Measurements from ENCODE around the gene CDC14A.
A peak's percentile ranks its signal among the peaks of the same experiment; 100 is the strongest.
"Not testable (repeated sequence)": the region's sequence is repeated elsewhere in the genome, so short reads cannot be mapped to it uniquely, and the experiment has no call there.

The CDC14A gene

DNA sequence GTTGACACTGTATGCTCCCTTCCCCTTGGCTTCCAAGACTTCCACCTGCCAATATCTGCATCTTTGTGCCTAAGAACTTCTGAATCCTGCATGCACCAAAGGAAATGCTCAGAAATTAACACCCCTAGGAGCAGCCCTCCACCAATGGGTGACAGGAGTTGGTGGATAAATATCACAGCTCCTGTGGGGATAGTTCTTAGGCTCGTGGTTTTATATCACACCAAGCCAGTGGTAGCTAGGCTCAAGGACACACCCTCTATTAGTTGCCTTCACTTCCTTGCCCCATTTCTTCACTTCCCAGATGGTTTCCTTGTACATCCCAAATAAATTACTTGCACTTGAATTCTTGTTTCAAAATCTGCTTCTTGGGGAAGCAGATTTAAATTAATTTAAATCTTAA is 16.9 kb upstream of the CDC14A start:
- no peak for DNase-seq

DNA sequence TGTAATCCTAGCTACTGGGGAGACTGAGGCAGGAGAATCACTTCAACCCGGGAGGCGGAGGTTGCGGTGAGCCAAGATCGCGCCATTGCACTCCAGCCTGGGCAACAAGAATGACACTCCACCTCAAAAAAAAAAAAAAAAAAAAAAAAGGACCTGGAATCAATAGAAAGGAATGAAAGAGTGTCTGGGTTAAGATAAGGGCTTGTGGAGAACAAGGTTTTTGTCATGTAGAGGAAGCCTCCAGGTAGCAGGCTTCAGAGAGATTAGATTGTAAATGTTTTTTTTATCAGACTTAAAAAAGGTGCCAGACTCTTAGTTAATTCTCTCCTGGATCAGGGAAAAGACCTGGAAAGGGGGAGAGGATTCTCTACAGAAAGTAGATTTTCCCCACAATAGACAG is 14.4 kb upstream of the CDC14A start:
- DNase-seq: not testable (repeated sequence)

DNA sequence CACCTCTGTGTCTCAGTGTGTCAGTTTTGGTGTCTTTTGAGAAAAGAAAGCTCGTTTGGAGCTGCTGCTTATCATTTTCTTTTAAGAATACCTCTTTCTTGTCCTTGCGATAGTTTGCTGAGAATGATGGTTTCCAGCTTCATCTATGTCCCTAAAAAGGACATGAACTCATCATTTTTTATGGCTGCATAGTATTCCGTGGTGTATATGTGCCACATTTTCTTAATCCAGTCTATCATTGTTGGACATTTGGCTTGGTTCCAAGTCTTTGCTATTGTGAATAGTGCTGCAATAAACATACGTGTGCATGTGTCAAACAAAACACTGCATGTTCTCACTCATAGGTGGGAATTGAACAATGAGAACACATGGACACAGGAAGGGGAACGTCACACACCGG is 12.6 kb upstream of the CDC14A start:
- not testable (repeated sequence) for DNase-seq

GRCh38 chr1:100340494-100340893 is 11.8 kb upstream of the CDC14A start:
- DNase-seq: no peak

GRCh38 chr1:100342348-100342747 is 10.0 kb upstream of the CDC14A start:
- DNase-seq: no peak

GRCh38 chr1:100343897-100344296 is 8.4 kb upstream of the CDC14A start:
- DNase-seq: no peak

- DNase-seq: no peak
These were observed 7.5 kb upstream of the CDC14A start for GRCh38 chr1:100344774-100345173.

DNA sequence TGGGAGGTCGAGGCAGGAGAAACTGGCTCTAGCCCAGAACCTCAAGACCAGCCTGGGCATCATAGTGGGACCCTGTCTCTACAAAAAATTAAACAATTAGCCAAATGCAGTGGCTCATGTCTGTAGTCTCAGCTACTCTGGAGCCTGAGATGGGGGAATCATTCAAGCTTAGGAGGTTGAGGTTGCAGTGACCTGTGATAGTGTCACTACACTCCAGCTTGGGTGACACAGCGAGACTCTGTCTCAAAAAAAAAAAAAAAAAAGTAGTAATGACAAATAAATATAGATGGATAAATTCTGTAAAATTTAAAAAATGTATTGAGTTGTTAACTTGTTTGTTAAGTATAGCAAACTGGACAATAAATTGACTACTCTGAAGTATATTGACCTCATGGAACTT is 5.9 kb upstream of the CDC14A start:
- no peak for DNase-seq

GRCh38 chr1:100347009-100347966 is 5.0 kb upstream of the CDC14A start:
- no peak for DNase-seq

- no peak for DNase-seq
These were observed 3.7 kb upstream of the CDC14A start for GRCh38 chr1:100348549-100349144.

GRCh38 chr1:100349246-100349645 is 3.1 kb upstream of the CDC14A start:
- no peak for DNase-seq

- no peak for DNase-seq
These were observed 1.6 kb upstream of the CDC14A start for GRCh38 chr1:100350787-100351094.

DNA sequence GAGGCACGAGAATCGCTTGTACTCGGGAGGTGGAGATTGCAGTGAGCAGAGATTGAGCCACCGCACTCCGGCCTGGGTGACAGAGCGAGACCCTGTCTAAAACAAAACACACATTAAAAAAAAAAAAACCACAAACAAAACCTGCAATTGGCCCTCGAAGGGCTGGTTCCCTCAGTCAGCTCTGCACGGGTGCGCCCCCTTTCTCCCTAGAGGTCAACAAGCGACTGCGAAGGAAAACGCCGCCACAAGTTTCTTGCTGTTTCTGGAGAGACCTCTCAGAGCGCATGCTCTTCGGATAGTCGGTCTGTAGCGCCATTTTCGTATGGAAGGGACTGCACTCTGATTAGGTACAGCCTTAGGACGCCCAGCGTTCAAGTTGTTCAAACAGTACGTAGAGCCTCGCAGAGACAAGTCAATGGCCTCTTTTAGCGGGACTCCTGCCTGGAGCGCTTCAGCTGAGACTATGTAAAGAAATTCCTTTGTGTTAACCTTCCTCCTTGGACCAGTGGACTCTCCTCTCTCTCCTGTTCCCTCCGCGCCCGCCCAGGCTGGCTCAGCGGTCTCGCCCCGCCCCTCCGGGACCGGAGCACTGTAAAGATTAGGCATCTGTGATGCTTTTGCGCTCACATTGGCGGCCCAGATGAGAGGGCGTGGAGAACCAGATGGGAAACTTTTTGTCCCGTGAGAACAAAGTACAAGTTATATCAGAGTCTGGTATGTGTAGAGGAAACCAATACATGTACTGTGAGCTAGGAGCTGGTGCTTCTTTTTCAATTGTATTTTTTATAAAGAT is 1.0 kb upstream of the CDC14A start:
- peak; percentile 93 for DNase-seq

DNA sequence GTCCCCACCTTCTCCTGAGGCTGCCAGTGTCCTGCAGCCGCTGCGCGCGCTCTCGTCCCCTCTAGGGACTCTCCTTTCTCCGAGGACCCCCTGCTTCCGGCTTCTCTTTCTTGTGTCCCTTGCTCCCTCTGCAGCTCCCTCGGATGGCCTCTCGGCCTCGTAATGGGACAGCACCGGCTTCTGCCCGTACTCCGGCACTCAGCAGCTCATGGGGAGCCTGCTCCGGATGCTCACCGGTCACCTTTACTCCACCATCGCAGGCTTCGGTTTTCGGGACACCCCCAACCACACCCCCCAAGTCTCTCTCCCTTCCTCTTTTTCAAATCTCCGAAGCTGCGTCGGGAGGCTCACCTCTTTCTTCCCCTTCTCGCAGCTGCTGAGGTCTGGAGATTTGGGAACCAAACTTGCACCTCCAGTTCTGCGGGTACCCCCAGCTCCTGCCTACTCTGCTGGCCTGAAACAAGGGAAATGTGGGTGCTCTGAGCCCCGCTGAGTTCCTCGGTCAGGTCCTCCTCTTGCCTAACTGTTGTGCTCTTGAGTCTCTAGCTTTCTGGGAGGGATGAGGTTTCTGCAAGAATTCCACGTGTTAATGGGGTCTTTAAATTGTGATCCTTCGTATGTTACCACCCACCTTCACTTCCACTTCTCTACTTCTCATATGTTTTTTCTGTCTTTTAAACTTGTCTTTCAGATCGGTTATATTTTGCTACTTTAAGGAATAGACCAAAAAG is 930 bp downstream of the CDC14A start:
- peak; percentile 55 for DNase-seq

DNA sequence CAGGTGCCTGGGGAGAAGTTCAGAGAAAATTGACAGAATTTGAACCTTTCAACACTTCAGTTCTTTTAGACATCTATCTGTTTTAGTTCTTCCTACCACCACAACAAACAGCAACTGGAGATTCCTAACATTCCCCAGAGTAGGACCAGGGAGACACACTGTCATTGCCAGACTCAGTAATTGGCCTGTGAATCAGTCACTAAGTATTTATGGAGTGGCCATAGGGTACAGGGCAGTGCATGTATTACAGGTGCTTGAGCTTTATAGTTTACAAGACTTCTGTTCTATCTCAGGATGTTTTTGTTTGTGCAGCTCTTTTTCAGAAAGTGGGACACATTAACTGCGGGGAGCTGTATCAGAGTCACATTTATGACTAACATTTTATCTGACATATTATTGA is 1.7 kb downstream of the CDC14A start:
- DNase-seq: peak; percentile 20

GRCh38 chr1:100354971-100355394 is 2.7 kb downstream of the CDC14A start:
- peak; percentile 34 for DNase-seq

DNA sequence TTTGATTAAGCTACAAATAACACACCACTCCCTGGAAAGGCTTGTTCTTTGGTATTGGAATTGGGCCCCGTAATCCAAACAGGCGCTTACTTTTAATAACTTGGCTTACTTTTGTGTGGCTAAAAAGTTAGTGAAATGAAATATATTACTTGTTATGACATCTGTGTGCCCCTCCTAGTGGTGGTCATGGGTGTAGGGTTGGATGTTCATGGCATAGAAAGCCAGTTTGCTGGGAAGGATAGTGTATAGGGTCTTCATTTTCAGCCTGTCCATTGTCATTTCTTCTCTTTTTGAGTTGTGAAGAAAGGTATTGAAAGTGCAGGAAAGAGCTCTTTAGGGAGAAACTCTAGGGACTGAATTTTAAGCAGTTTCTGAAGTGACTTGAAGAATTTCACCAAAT is 5.9 kb downstream of the CDC14A start:
- DNase-seq: peak; percentile 32

- DNase-seq: no peak
These were observed 6.8 kb downstream of the CDC14A start for GRCh38 chr1:100359139-100359538.

DNA sequence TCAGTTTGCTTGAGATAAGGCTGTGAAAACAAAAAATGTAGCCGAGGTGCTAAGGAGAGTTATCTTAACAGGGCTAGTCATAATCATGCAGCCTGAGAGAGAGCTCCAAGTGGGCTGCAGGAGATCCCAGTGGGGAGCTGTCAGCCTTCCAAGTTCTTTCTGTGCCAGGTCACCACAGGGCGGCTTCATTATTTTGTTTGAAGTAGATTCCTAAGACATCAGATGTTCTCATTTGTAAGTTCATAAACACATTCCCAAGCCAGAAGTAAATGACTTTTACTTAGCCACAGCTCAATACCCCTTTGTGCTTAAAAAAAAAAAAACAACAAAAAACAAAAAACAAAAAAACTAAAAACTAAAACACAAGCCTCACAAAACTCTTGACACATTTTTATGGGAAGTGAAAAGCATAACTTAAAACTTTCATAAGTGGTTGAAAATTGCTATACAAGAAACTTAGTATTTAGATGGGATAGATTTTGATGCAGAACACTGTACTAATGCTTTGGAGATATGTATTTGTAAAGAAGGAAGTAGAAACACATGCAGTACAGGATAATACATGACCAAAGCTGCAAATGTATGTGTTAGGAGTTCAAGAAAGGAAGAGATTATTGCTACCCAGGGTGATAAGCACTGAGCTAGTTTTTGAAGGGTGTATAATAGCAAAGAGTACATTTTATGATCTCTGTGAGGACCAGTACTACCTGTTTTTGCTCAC is 8.6 kb downstream of the CDC14A start:
- no peak for DNase-seq

DNA sequence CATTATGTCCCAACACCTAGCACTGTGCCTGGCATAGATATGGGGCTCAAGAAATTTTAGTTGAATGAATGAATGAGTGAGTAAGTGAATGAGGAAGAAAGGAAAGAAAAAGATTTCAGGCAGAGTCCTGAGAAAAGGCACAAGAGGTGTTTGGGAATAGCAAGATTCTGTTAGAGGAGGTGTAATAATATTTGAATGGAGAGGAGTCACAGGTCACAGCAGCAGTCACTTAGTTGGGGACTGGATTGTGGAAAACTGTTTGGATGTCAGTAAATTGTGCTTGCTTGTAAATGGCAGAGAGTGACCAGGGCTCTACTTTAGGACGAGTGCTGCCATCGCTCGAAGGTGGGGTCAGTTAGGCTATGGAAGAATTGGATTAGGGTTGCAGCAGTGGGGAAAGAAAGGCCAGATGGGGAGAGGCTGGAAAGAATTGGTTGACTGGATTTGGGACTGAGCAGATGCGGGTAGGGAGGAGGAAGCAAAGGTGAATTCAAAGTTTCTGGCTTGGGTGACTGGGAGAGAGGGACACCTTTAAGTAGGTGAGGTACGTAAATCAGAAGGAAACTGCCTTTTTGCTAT is 9.3 kb downstream of the CDC14A start:
- no peak for DNase-seq

DNA sequence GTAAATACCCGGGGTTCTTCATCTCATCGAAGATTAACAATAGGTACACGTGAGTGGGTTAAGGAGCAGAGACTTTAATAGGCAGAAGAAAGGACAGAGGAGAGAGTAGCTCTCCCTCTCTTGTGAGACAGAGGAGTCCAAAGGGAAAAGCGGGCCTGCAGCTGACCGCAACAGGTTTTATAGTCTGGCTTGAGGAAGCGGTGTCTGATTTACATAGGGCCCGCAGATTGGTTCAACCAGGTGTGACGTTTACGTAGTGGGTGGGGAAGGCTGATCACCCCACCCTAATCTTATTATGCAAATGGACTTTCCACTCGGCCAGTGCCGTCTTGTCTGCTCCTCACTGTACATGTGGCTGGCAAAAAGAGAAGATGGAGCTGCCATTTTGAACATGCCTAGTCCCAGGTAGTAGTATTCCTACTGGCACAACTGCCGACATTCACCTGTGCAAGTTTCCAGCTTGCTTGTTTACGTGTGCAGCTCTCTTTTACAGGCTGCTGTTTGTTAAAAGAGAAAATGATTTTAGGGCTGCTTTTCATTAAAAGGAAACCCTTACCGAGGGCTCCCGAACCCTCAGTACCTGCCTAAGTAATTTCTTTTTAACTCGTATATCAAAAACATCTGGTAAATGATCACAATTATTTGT is 10.6 kb downstream of the CDC14A start:
- DNase-seq: no peak

All from activated CD4-positive, alpha-beta T cell treated with anti-CD3 and anti-CD28 coated beads, Interleukin-10, Interleukin-2, amounts not matched to agents 100 ng/mL and 50 ng/mL, durations not matched to agents 16 hours and 8 hours (primary cell).